Measurements from ENCODE around the gene PRKCE.

The PRKCE gene

GRCh38 chr2:45979065-45979464 lies 327.6 kb downstream of the PRKCE start:
- H3K4me3 ChIP-seq (ENCODE audit: control insufficient read depth, low read depth, low read length): no peak overlapping the region
- TF ChIP-seq, protein P1, sequence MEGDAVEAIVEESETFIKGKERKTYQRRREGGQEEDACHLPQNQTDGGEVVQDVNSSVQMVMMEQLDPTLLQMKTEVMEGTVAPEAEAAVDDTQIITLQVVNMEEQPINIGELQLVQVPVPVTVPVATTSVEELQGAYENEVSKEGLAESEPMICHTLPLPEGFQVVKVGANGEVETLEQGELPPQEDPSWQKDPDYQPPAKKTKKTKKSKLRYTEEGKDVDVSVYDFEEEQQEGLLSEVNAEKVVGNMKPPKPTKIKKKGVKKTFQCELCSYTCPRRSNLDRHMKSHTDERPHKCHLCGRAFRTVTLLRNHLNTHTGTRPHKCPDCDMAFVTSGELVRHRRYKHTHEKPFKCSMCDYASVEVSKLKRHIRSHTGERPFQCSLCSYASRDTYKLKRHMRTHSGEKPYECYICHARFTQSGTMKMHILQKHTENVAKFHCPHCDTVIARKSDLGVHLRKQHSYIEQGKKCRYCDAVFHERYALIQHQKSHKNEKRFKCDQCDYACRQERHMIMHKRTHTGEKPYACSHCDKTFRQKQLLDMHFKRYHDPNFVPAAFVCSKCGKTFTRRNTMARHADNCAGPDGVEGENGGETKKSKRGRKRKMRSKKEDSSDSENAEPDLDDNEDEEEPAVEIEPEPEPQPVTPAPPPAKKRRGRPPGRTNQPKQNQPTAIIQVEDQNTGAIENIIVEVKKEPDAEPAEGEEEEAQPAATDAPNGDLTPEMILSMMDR (conservative IDR thresholded peaks at IDR 0.05; ENCODE audit: control insufficient read depth, insufficient read depth, low read depth, low read length): no peak
- DNase-seq (ENCODE audit: low read depth): no peak

DNA sequence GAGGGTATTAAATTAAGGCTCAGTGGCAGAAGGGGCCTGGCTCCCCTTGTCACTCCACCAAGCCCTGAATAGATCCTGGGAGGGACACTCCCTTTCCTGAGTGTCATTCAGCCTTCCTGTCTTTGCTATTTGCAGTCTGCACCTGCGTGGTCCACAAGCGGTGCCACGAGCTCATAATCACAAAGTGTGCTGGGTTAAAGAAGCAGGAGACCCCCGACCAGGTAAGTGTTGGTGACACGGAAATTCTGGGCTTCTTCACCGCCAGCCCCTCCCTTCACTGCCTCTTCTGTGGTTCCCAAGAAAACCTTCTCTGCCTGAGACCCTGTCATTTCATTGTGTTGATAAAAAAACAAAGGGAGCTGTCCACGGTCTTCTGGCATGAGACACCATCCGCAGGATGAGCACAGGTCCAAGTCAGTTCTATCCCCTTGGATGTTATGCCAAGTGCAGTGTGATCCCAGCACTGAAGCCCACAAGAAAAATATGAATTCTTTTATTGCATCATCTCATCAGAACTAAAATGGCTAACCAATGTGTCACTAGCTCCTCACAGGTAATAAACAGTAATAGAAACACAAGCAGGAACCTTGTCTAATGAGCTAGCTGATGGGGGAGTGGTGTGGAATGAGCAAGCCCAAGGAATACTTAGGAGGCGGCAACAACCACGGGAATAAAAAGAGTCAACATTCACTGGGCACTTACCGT lies 328.8 kb downstream of the PRKCE start:
- DNase-seq (ENCODE audit: low read depth): no peak
- no peak overlapping the region for H3K4me3 ChIP-seq (ENCODE audit: control insufficient read depth, low read depth, low read length)
- TF ChIP-seq, protein P1 (conservative IDR thresholded peaks at IDR 0.05; ENCODE audit: control insufficient read depth, insufficient read depth, low read depth, low read length): no peak

DNA sequence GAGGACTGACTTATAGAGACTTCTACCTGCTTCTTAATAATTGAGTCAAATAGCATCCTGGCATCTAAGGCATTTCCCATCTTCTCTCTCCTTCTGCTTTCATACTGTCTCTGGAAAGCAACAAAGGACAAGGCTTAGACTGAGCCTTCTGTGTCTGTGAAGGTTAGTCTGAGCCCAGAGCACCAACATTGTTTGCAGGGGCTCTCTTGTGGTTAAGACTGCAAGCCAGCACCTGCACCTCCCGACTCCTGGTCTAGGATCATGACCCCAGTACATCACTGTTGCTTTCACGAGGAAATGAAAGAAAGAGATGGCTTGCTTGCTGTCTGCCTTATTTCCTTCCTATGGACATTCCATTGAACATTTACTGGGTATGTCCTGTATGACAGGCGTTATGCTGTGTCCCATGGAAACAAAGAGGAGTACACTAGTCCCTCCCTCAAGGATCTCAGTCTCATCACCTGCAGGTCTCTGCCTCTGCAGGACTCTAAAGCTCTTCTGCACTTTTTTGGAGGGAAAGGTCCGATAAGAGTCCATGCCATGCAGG lies 330.0 kb downstream of the PRKCE start:
- TF ChIP-seq, protein P1 (conservative IDR thresholded peaks at IDR 0.05; ENCODE audit: control insufficient read depth, insufficient read depth, low read depth, low read length): no peak
- DNase-seq (ENCODE audit: low read depth): no peak

GRCh38 chr2:45982096-45982495 lies 330.6 kb downstream of the PRKCE start:
- DNase-seq (ENCODE audit: low read depth): no peak
- TF ChIP-seq, protein P1 (conservative IDR thresholded peaks at IDR 0.05; ENCODE audit: control insufficient read depth, insufficient read depth, low read depth, low read length): no peak
- H3K4me3 ChIP-seq (ENCODE audit: control insufficient read depth, low read depth, low read length): no peak overlapping the region

More for the DNA sequence above, 330.0 kb downstream of the PRKCE start:
- H3K4me3 ChIP-seq (ENCODE audit: control insufficient read depth, low read depth, low read length): no peak overlapping the region

DNA sequence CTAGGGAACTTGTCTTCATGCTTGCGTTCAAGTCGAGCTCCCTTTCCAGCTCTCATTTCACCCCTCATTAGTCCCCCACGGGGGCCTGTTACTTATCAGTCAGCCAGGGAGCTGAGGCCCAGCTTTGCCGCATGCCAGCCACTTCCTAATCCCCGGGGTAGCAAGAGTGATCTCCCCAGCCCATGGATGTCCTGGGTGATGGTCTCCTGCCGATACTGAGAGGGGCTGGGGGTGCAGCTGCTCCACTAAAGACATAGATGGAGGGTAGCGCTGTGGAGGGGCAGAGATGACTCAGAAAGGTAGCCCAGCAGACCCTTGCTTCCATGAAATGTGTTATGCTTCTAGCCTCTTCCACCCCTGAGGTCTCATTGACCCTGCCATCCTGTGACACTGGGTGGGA lies 331.7 kb downstream of the PRKCE start:
- TF ChIP-seq, protein P1 (conservative IDR thresholded peaks at IDR 0.05; ENCODE audit: control insufficient read depth, insufficient read depth, low read depth, low read length): no peak
- no peak overlapping the region for H3K4me3 ChIP-seq (ENCODE audit: control insufficient read depth, low read depth, low read length)
- DNase-seq (ENCODE audit: low read depth): no peak

- TF ChIP-seq, protein P1 (conservative IDR thresholded peaks at IDR 0.05; ENCODE audit: control insufficient read depth, insufficient read depth, low read depth, low read length): no peak
- H3K4me3 ChIP-seq (ENCODE audit: control insufficient read depth, low read depth, low read length): no peak overlapping the region
- no peak for DNase-seq (ENCODE audit: low read depth)
Observed at GRCh38 chr2:45984366-45984765, 332.9 kb downstream of the PRKCE start.
